Liver (tissue), 9 donors: ENCODE measurements around the gene KIAA0586. TPM values are rescaled to one million over a fixed set of nuclear protein-coding genes. Genes with fewer than 3 reads are reported as not detected.

Source experiments
- DNase-seq: peaks from one replicate; pipeline ENCODE4 v3.0.0-alpha.2; 2017; ENCODE audit warnings: low spot score
- H3K27ac ChIP-seq, 2 donors: one replicate each; pipeline ENCODE4 v1.7.0; 2013; ENCODE audit warnings: inconsistent platforms in 2 of 2, low read length in 2 of 2, control low read depth in 1 of 2, low read depth in 1 of 2, mild to moderate bottlenecking in 1 of 2
- H3K27me3 ChIP-seq, 4 donors: one replicate each; pipeline versions ENCODE4 v1.6.1 to v1.7.0; 2013; ENCODE audit warnings: low read length in 3 of 4, inconsistent platforms in 1 of 4, mild to moderate bottlenecking in 1 of 4, moderate library complexity in 1 of 4; ENCODE audit not compliant: control insufficient read depth in 4 of 4, insufficient read depth in 4 of 4
- H3K36me3 ChIP-seq, 4 donors: one replicate each; pipeline versions ENCODE4 v1.6.1 to v1.7.0; 2013; ENCODE audit warnings: low read length in 3 of 4, mild to moderate bottlenecking in 3 of 4, low read depth in 1 of 4, moderate library complexity in 1 of 4; ENCODE audit not compliant: control insufficient read depth in 4 of 4, insufficient read depth in 3 of 4
- H3K4me1 ChIP-seq, 4 donors: one replicate each; pipeline versions ENCODE4 v1.6.1 to v1.7.0; 2013; ENCODE audit warnings: low read length in 3 of 4, mild to moderate bottlenecking in 3 of 4, moderate library complexity in 1 of 4; ENCODE audit not compliant: control insufficient read depth in 4 of 4, insufficient read depth in 4 of 4
- H3K4me3 ChIP-seq, 3 donors: one replicate each; pipeline versions ENCODE4 v1.6.1 to v1.7.0; 2013; ENCODE audit warnings: low read length in 3 of 3, control low read depth in 1 of 3, low read depth in 1 of 3, mild to moderate bottlenecking in 1 of 3
- H3K9ac ChIP-seq, 2 donors: one replicate each; pipeline ENCODE4 v1.7.0; 2013; ENCODE audit warnings: low read length in 2 of 2, mild to moderate bottlenecking in 2 of 2, moderate library complexity in 2 of 2, control low read depth in 1 of 2, low read depth in 1 of 2
- H3K9me3 ChIP-seq, 4 donors: one replicate each; pipeline versions ENCODE4 v1.6.1 to v1.7.0; 2013; ENCODE audit warnings: low read length in 3 of 4; ENCODE audit not compliant: control insufficient read depth in 4 of 4
- ATF3 ChIP-seq: IDR thresholded peaks from 2 replicates; pipeline ENCODE4 v1.6.1; 2016; ENCODE audit warnings: antibody characterized with exemption
- CTCF ChIP-seq: fragments of 150-350 bp; IDR thresholded peaks from 2 replicates; pipeline ENCODE4 v1.5.1; 2017; ENCODE audit warnings: improper control_type of control experiment, low read depth, low read length; ENCODE audit not compliant: missing input control
- EGR1 ChIP-seq, 2 donors: IDR thresholded peaks; 2 replicates each; pipeline ENCODE4 v1.6.1; 2016 to 2018; ENCODE audit warnings: antibody characterized with exemption in 2 of 2, low read depth in 2 of 2
- FOXA1 ChIP-seq: IDR thresholded peaks from 2 replicates; pipeline ENCODE4 v1.6.1; 2016; ENCODE audit warnings: antibody characterized with exemption
- FOXA2 ChIP-seq: IDR thresholded peaks from 2 replicates; pipeline ENCODE4 v1.6.1; 2016; ENCODE audit warnings: antibody characterized with exemption
- GABPA ChIP-seq, 2 donors: IDR thresholded peaks in 1 of 2; conservative IDR thresholded peaks in 1 of 2; 2 replicates each; pipeline ENCODE4 v1.6.1; 2016; ENCODE audit warnings: antibody characterized with exemption in 2 of 2, mild to moderate bottlenecking in 1 of 2, moderate library complexity in 1 of 2
- HNF4G ChIP-seq: IDR thresholded peaks from 2 replicates; pipeline ENCODE4 v1.6.1; 2016; ENCODE audit warnings: antibody characterized with exemption
- JUND ChIP-seq, 2 donors: IDR thresholded peaks; 2 replicates each; pipeline ENCODE4 v1.6.1; 2016; ENCODE audit warnings: antibody characterized with exemption in 2 of 2
- NR2F2 ChIP-seq: IDR thresholded peaks from 2 replicates; pipeline ENCODE4 v1.6.1; 2016; ENCODE audit warnings: antibody characterized with exemption
- REST ChIP-seq: IDR thresholded peaks from 2 replicates; pipeline ENCODE4 v1.6.1; 2016; ENCODE audit warnings: antibody characterized with exemption, mild to moderate bottlenecking
- RXRA ChIP-seq, 2 donors: IDR thresholded peaks; 2 replicates each; pipeline ENCODE4 v1.6.1; 2017 to 2018; ENCODE audit warnings: antibody characterized with exemption in 2 of 2, mild to moderate bottlenecking in 1 of 2
- SP1 ChIP-seq: IDR thresholded peaks from 2 replicates; pipeline ENCODE4 v1.6.1; 2018; ENCODE audit warnings: antibody characterized with exemption, mild to moderate bottlenecking
- TAF1 ChIP-seq: conservative IDR thresholded peaks from 2 replicates; pipeline ENCODE4 v1.6.1; 2016; ENCODE audit warnings: antibody characterized with exemption, mild to moderate bottlenecking
- YY1 ChIP-seq: IDR thresholded peaks from 2 replicates; pipeline ENCODE4 v1.6.1; 2016; ENCODE audit warnings: antibody characterized with exemption, mild to moderate bottlenecking
- ZBTB33 ChIP-seq: IDR thresholded peaks from 2 replicates; pipeline ENCODE4 v1.6.1; 2016; ENCODE audit warnings: antibody characterized with exemption
- WGBS: extraction: QIAGEN DNeasy Blood & Tissue Kit; methylation state at CpG from one replicate; pipeline ENCODE4 v1.1.7; 2013; 5-methylcytosine and 5-hydroxymethylcytosine counted together
- polyA plus RNA-seq, 2 donors: library from polyadenylated mRNA; stranded (reverse) in 1 of 2; unstranded in 1 of 2; fragments of 200-250 nt in 1 of 2; fragments of >200 nt in 1 of 2; fragmentation: Nextera tagmentation in 1 of 2; extraction: Ambion mirVana in 1 of 2; gene quantifications; one replicate each; pipeline versions ENCODE4 v1.2.1 to v1.2.3, GENCODE V29; 2013 to 2015
- total RNA-seq, 2 donors: library from RNA; depleted of rRNA; stranded (reverse); fragments of >200 nt; gene quantifications; one replicate each; pipeline ENCODE4 v1.2.3, GENCODE V29; 2014
- TF ChIP-seq, protein P1 (sequence below): IDR thresholded peaks from 2 replicates; pipeline ENCODE4 v1.6.1; 2016; ENCODE audit warnings: antibody characterized with exemption
- donor health status: healthy.
- donor health status: healthy.
- donor health status: healthy.
- donor health status: healthy.
- donor health status: healthy.

KIAA0586 gene
- total and polyA plus RNA-seq, 4 donors: 3.6 to 18.2 (median 7.8) TPM

DNA sequence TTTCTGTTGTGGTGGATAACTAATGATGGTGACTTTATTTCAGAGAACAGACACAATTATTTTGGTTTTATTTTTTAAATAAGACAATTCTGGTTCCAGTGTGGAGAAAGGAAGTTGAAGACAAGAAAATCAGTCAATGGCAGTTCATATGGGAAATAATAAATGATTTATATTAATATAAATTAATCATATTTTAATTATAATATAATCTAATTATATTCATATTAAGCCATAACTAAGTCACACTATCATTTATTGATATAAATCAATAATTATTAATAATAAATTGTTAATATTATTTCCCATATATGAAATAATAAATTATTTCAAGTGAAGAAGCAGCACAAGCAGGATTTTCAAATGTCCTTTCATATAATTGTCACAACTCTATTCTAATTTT is 29.0 kb upstream of the KIAA0586 start (continued):
- TF ChIP-seq, protein P1, sequence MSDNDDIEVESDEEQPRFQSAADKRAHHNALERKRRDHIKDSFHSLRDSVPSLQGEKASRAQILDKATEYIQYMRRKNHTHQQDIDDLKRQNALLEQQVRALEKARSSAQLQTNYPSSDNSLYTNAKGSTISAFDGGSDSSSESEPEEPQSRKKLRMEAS: no peak

- Histone ChIP-seq H3K4me3 (no peak overlapping the region), H3K4me1 (peaks cover 0 to 4% (median 2%) of the 10 kb centered on the region in 4 donors), H3K36me3 (peaks cover 0 to 1% (median 0%) of the 10 kb centered on the region in 4 donors), H3K27me3 (no peaks in the 10 kb centered on the region), H3K9ac (no peak overlapping the region), H3K9me3 (no peaks in the 10 kb centered on the region), H3K27ac (no peak overlapping the region)
- 91% methylated on average over 3 of the region's 3 CpGs for WGBS
- TF ChIP-seq ZBTB33 (no peak), FOXA1 (no peak), FOXA2 (no peak), HNF4G (no peak), JUND (IDR thresholded peaks at IDR 0.05) (no peak), TAF1 (no peak), SP1 (no peak), YY1 (no peak), NR2F2 (no peak), REST (no peak), GABPA (IDR thresholded peaks at IDR 0.05 in 1 of 2, conservative IDR thresholded peaks at IDR 0.05 in 1 of 2) (no peak), CTCF (no peak), ATF3 (no peak), EGR1 (IDR thresholded peaks at IDR 0.05; ENCODE audit: low read depth in 2 of 2) (no peak), RXRA (IDR thresholded peaks at IDR 0.05) (no peak)
- TF ChIP-seq, protein P1: no peak
- DNase-seq: no peak
These were observed 28.6 kb upstream of the KIAA0586 start for GRCh38 chr14:58398895-58399294.
